Thyroid gland (tissue), 4 donors: ENCODE results near the gene BIVM. TPM values are rescaled to one million over a fixed set of nuclear protein-coding genes. Genes with fewer than 3 reads are reported as not detected.

Source experiments
- DNase-seq, 2 donors: peaks; one replicate each; pipeline ENCODE4 v3.0.0-alpha.2; 2019
- H3K27ac ChIP-seq, 3 donors: fragments of 200-600 bp; sonication (generic); 1 replicate in 2 of 3; 2 replicates in 1 of 3; pipeline ENCODE4 v1.5.1; 2016 to 2019; ENCODE audit warnings: mild to moderate bottlenecking in 1 of 3, moderate library complexity in 1 of 3
- H3K27me3 ChIP-seq: fragments of 200-600 bp; sonication (generic); one replicate; pipeline ENCODE4 v1.5.1; 2019
- H3K36me3 ChIP-seq, 2 donors: fragments of 200-600 bp; sonication (generic); one replicate each; pipeline ENCODE4 v1.5.1; 2016 to 2019
- H3K4me1 ChIP-seq, 2 donors: fragments of 200-600 bp; sonication (generic); one replicate each; pipeline ENCODE4 v1.5.1; 2017 to 2019
- H3K4me3 ChIP-seq, 3 donors: fragments of 200-600 bp; sonication (generic); replicated peaks in 1 of 3; 1 replicate in 2 of 3; 2 replicates in 1 of 3; pipeline ENCODE4 v1.5.1; 2016; ENCODE audit warnings: mild to moderate bottlenecking in 1 of 3
- H3K9me3 ChIP-seq: fragments of 200-600 bp; sonication (generic); one replicate; pipeline ENCODE4 v1.5.1; 2017
- POLR2A ChIP-seq, 2 donors: fragments of 450-650 bp; IDR thresholded peaks; one replicate each; pipeline ENCODE4 v1.6.1; 2017; ENCODE audit warnings: antibody characterized with exemption in 2 of 2, mild to moderate bottlenecking in 2 of 2, moderate library complexity in 1 of 2
- WGBS, 2 donors: methylation state at CpG; one replicate each; pipeline ENCODE4 v1.1.5; 2017; 5-methylcytosine and 5-hydroxymethylcytosine counted together
- intact Hi-C: fragments of 100-400 bp; cut with DNase I; formaldehyde crosslinking; loops from one replicate; pipeline ENCODE4 v1.15.1; 2023
- total RNA-seq, 4 donors: library from RNA; depleted of rRNA; stranded (reverse); fragments of >200 nt; gene quantifications; one replicate each; pipeline ENCODE4 v1.2.3, GENCODE V29; 2016
- TF ChIP-seq, protein P1 (sequence below), 6 experiments: fragments of 200-600 bp in 3 of 6; fragments of 450-650 bp in 3 of 6; sonication (generic) in 3 of 6; IDR thresholded peaks; one replicate each; pipeline ENCODE4 v1.5.1; 2016 to 2019; ENCODE audit warnings: antibody characterized with exemption in 6 of 6, mild to moderate bottlenecking in 2 of 6, inconsistent platforms in 1 of 6, moderate library complexity in 1 of 6

Gene BIVM
- total RNA-seq, 4 donors from 2014 or later: 16.5 to 27.2 (median 25.5) TPM

GRCh38 chr13:102763741-102764140 lies 35.2 kb upstream of the BIVM start:
- TF ChIP-seq, protein P1, sequence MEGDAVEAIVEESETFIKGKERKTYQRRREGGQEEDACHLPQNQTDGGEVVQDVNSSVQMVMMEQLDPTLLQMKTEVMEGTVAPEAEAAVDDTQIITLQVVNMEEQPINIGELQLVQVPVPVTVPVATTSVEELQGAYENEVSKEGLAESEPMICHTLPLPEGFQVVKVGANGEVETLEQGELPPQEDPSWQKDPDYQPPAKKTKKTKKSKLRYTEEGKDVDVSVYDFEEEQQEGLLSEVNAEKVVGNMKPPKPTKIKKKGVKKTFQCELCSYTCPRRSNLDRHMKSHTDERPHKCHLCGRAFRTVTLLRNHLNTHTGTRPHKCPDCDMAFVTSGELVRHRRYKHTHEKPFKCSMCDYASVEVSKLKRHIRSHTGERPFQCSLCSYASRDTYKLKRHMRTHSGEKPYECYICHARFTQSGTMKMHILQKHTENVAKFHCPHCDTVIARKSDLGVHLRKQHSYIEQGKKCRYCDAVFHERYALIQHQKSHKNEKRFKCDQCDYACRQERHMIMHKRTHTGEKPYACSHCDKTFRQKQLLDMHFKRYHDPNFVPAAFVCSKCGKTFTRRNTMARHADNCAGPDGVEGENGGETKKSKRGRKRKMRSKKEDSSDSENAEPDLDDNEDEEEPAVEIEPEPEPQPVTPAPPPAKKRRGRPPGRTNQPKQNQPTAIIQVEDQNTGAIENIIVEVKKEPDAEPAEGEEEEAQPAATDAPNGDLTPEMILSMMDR (IDR thresholded peaks at IDR 0.05): no peak
- no peak for TF ChIP-seq POLR2A (IDR thresholded peaks at IDR 0.05)
- peaks cover 0 to 4% of the 10 kb centered on the region in 2 donors for H3K36me3 ChIP-seq
- intact Hi-C loops: no loop called here
- H3K9me3 ChIP-seq: no peaks in the 10 kb centered on the region
- DNase-seq: no peak
- WGBS, 2 donors: 85 to 88% methylated on average over 1 of the region's 1 CpG
- no peak overlapping the region for H3K4me3 ChIP-seq
- H3K27ac ChIP-seq: no peak overlapping the region
- no peaks in the 10 kb centered on the region for H3K27me3 ChIP-seq
- H3K4me1 ChIP-seq: no peaks in the 10 kb centered on the region

- no peak for TF ChIP-seq POLR2A (IDR thresholded peaks at IDR 0.05)
- TF ChIP-seq, protein P1 (IDR thresholded peaks at IDR 0.05): no peak
- Histone ChIP-seq H3K36me3 (peaks cover 0 to 4% of the 10 kb centered on the region in 2 donors), H3K4me3 (no peak overlapping the region), H3K9me3 (no peaks in the 10 kb centered on the region), H3K4me1 (peaks cover 0 to 6% of the 10 kb centered on the region in 2 donors), H3K27ac (no peak overlapping the region), H3K27me3 (no peaks in the 10 kb centered on the region)
- 79 to 81% methylated on average over 2 of the region's 2 CpGs for WGBS, 2 donors
- intact Hi-C loops: no loop called here
- no peak for DNase-seq
Measured at GRCh38 chr13:102768909-102769308, 30.0 kb upstream of the BIVM start.

GRCh38 chr13:102769679-102770078 lies 29.2 kb upstream of the BIVM start:
- Histone ChIP-seq H3K4me1 (peaks cover 0 to 10% of the 10 kb centered on the region in 2 donors), H3K4me3 (no peak overlapping the region), H3K27me3 (no peaks in the 10 kb centered on the region), H3K36me3 (peaks cover 0 to 4% of the 10 kb centered on the region in 2 donors), H3K9me3 (no peaks in the 10 kb centered on the region), H3K27ac (no peak overlapping the region)
- TF ChIP-seq, protein P1 (IDR thresholded peaks at IDR 0.05): no peak
- TF ChIP-seq POLR2A (IDR thresholded peaks at IDR 0.05): no peak
- WGBS, 2 donors: 85 to 92% methylated on average over 4 of the region's 4 CpGs
- intact Hi-C loops: no loop called here
- no peak for DNase-seq

GRCh38 chr13:102770435-102770834 lies 28.5 kb upstream of the BIVM start:
- no peak for DNase-seq
- Histone ChIP-seq H3K4me3 (no peak overlapping the region), H3K4me1 (peaks cover 0 to 10% of the 10 kb centered on the region in 2 donors), H3K27me3 (no peaks in the 10 kb centered on the region), H3K9me3 (no peaks in the 10 kb centered on the region), H3K36me3 (peaks cover 0 to 4% of the 10 kb centered on the region in 2 donors), H3K27ac (no peak overlapping the region)
- intact Hi-C loops: no loop called here
- WGBS, 2 donors: 90 to 94% methylated on average over 2 of the region's 2 CpGs
- TF ChIP-seq POLR2A (IDR thresholded peaks at IDR 0.05): no peak
- TF ChIP-seq, protein P1 (IDR thresholded peaks at IDR 0.05): no peak

GRCh38 chr13:102771298-102772041 lies 27.4 kb upstream of the BIVM start:
- H3K9me3 ChIP-seq: no peaks in the 10 kb centered on the region
- intact Hi-C loops: no loop called here

More at GRCh38 chr13:102771298-102772041, 27.4 kb upstream of the BIVM start:
- Histone ChIP-seq H3K27me3 (no peaks in the 10 kb centered on the region), H3K4me3 (no peak overlapping the region), H3K27ac (no peak overlapping the region), H3K4me1 (peaks cover 0 to 10% of the 10 kb centered on the region in 2 donors), H3K36me3 (peaks cover 0 to 2% of the 10 kb centered on the region in 2 donors)
- TF ChIP-seq, protein P1 (IDR thresholded peaks at IDR 0.05): no peak
- TF ChIP-seq POLR2A (IDR thresholded peaks at IDR 0.05): no peak
- no peak for DNase-seq
- WGBS, 2 donors: 93 to 95% methylated on average over 6 of the region's 6 CpGs
